ENCODE measurements around the gene KCTD16.

KCTD16 gene

DNA sequence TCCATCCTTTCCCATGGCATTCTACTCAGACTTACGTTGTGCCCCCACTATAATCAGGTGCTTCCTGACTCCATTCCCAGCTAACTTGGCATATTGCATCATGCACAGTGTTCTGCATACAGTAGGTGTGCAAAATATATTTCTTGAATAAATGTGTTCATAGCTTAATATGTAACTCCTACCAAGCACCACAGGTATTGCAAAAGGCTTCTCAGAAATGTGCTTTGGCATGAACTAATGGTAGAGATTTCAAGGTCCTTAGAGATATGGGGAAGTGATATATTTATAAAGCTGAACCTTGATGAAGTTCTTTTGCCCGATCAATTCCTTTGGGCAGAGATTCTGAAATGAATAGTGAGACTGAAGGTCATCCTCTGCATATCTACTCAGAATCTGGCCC lies 220.4 kb downstream of the KCTD16 start:
- no peak overlapping the region for H3K27ac ChIP-seq (ENCODE audit: poor library complexity, severe bottlenecking)
- H3K4me3 ChIP-seq (ENCODE audit: severe bottlenecking): no peak overlapping the region
- H3K4me1 ChIP-seq (ENCODE audit: insufficient read depth, poor library complexity, severe bottlenecking): no peaks in the 10 kb centered on the region
- no peaks in the 10 kb centered on the region for H3K9me3 ChIP-seq (ENCODE audit: severe bottlenecking)
- H3K27me3 ChIP-seq (ENCODE audit: insufficient read depth, poor library complexity, severe bottlenecking): peaks cover 3% of the 10 kb centered on the region
- H3K36me3 ChIP-seq (ENCODE audit: low read depth): no peaks in the 10 kb centered on the region
- TF ChIP-seq, protein P1, sequence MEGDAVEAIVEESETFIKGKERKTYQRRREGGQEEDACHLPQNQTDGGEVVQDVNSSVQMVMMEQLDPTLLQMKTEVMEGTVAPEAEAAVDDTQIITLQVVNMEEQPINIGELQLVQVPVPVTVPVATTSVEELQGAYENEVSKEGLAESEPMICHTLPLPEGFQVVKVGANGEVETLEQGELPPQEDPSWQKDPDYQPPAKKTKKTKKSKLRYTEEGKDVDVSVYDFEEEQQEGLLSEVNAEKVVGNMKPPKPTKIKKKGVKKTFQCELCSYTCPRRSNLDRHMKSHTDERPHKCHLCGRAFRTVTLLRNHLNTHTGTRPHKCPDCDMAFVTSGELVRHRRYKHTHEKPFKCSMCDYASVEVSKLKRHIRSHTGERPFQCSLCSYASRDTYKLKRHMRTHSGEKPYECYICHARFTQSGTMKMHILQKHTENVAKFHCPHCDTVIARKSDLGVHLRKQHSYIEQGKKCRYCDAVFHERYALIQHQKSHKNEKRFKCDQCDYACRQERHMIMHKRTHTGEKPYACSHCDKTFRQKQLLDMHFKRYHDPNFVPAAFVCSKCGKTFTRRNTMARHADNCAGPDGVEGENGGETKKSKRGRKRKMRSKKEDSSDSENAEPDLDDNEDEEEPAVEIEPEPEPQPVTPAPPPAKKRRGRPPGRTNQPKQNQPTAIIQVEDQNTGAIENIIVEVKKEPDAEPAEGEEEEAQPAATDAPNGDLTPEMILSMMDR (IDR thresholded peaks at IDR 0.05; ENCODE audit: poor library complexity, severe bottlenecking): no peak
- ATAC-seq (ENCODE audit: low read depth) (no peak), DNase-seq (ENCODE audit: low spot score) (no peak)

DNA sequence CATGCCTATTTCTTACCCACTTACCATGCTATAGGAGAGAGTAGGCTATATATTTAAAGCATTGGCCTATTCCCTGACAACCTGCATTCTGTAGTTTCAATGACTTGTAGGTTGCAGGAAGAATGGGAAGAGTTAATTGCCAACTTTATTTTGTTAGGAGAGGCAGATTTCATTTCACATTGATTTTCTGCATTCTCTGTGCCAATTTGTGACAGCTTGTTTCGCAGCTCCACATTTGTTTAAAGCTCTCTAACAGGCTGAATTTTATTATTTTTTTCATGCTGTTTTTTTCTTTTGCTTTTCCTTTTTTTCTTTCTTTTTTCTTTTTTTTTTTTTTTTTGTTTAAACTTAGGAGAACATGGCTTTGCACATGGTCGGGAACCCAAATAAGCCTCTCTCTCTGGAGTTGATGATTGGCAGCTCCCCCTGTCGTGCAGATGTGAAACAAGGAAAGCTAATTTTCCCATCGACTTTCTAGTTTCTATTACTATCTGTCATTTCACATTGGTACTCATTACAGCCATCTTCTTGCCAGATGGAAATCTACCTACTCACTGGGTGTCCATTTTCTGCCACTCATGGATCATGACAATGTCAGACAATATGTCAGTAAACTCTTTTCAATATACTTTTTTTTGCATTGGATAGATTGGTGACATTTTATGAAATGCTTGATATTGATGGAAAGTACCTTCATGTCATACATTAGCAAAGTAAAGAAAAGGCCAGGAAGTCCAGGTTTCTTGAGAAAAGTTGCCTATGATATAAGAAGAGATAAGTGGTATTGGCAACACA lies 223.2 kb downstream of the KCTD16 start:
- Histone ChIP-seq H3K4me1 (ENCODE audit: insufficient read depth, poor library complexity, severe bottlenecking) (no peaks in the 10 kb centered on the region), H3K27ac (ENCODE audit: poor library complexity, severe bottlenecking) (no peak overlapping the region), H3K27me3 (ENCODE audit: insufficient read depth, poor library complexity, severe bottlenecking) (peaks cover 9% of the 10 kb centered on the region), H3K4me3 (ENCODE audit: severe bottlenecking) (no peak overlapping the region), H3K36me3 (ENCODE audit: low read depth) (no peaks in the 10 kb centered on the region), H3K9me3 (ENCODE audit: severe bottlenecking) (no peaks in the 10 kb centered on the region)
- TF ChIP-seq, protein P1 (IDR thresholded peaks at IDR 0.05; ENCODE audit: poor library complexity, severe bottlenecking): peak; percentile 10
- ATAC-seq (ENCODE audit: low read depth): no peak
- DNase-seq (ENCODE audit: low spot score): no peak

DNA sequence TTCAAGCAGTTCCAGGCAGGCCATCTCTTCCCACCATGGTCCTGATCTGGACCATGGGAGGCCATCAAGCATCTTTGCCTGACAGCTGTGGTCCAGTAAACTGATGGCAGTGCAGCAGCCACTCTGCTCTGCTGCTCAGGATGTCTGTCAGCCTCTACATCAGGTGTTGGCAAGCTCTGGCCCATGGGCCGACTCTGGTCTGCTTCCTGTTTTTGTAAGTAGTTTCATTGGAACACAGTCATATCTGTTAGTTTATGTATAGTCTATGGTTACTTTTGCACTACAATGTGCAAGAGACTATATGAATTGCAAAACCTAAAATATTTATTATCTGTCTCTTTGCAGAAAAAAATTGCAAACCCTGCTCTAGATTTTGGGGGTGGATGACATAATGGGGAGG lies 225.0 kb downstream of the KCTD16 start:
- Histone ChIP-seq H3K27me3 (ENCODE audit: insufficient read depth, poor library complexity, severe bottlenecking) (peaks cover 9% of the 10 kb centered on the region), H3K27ac (ENCODE audit: poor library complexity, severe bottlenecking) (no peak overlapping the region), H3K36me3 (ENCODE audit: low read depth) (no peaks in the 10 kb centered on the region), H3K4me1 (ENCODE audit: insufficient read depth, poor library complexity, severe bottlenecking) (no peaks in the 10 kb centered on the region), H3K4me3 (ENCODE audit: severe bottlenecking) (no peak overlapping the region), H3K9me3 (ENCODE audit: severe bottlenecking) (no peaks in the 10 kb centered on the region)
- ATAC-seq (ENCODE audit: low read depth) (no peak), DNase-seq (ENCODE audit: low spot score) (no peak)
- TF ChIP-seq, protein P1 (IDR thresholded peaks at IDR 0.05; ENCODE audit: poor library complexity, severe bottlenecking): no peak

DNA sequence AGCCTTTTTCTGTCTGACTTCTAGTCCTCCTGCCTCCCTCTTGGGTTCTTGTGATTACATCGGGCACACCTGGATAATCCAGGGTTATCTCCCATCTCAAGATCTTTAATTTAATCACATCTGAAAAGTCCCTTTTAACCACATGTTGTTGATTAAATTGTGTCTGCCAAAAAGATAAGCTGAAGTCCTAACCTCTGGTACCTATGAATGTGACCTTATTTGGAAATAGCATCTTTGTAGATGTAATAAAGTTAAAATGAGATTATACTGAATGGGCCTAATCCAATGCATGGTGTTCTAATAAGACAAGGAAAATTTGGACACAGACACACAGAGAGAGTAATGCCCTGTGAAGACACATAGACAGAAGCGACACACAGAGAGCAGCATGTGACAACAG lies 232.4 kb downstream of the KCTD16 start:
- H3K36me3 ChIP-seq (ENCODE audit: low read depth): no peaks in the 10 kb centered on the region
- ATAC-seq (ENCODE audit: low read depth) (no peak), DNase-seq (ENCODE audit: low spot score) (no peak)
- TF ChIP-seq, protein P1 (IDR thresholded peaks at IDR 0.05; ENCODE audit: poor library complexity, severe bottlenecking): no peak
- peaks cover 23% of the 10 kb centered on the region for H3K27me3 ChIP-seq (ENCODE audit: insufficient read depth, poor library complexity, severe bottlenecking)
- H3K9me3 ChIP-seq (ENCODE audit: severe bottlenecking): no peaks in the 10 kb centered on the region
- H3K27ac ChIP-seq (ENCODE audit: poor library complexity, severe bottlenecking): no peak overlapping the region
- no peak overlapping the region for H3K4me3 ChIP-seq (ENCODE audit: severe bottlenecking)
- H3K4me1 ChIP-seq (ENCODE audit: insufficient read depth, poor library complexity, severe bottlenecking): no peaks in the 10 kb centered on the region

DNA sequence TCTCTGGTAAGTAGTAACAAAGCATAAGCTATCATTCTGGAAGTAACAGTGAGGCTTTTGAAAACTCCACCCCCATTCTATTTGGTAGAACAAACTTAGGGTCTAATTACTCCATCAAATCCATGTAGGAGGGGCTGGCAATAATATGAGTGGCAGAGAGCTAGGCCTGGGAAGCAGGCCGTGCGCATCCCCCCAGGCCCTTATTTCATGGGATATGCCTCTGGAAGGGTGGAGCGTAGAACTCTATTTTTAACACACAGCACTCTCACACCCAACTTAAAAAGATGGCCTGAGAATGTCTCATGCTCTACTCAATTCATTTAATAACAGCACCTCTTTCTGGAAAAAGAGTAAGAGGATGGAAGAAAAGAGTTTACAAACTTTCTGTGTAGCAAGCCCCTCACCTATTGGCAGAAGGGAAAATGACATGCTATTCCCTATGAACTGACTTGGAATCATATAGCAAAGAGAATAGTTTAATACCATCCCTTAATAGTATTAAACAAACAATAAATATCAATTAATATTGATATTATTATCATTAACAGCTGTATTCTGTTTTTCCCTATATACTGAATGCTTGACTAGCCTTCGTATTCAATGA lies 233.2 kb downstream of the KCTD16 start:
- no peak overlapping the region for H3K4me3 ChIP-seq (ENCODE audit: severe bottlenecking)

More for the DNA sequence above, 233.2 kb downstream of the KCTD16 start:
- DNase-seq (ENCODE audit: low spot score) (no peak), ATAC-seq (ENCODE audit: low read depth) (no peak)
- Histone ChIP-seq H3K9me3 (ENCODE audit: severe bottlenecking) (no peaks in the 10 kb centered on the region), H3K27me3 (ENCODE audit: insufficient read depth, poor library complexity, severe bottlenecking) (peaks cover 18% of the 10 kb centered on the region), H3K36me3 (ENCODE audit: low read depth) (no peaks in the 10 kb centered on the region), H3K27ac (ENCODE audit: poor library complexity, severe bottlenecking) (no peak overlapping the region), H3K4me1 (ENCODE audit: insufficient read depth, poor library complexity, severe bottlenecking) (no peaks in the 10 kb centered on the region)
- TF ChIP-seq, protein P1 (IDR thresholded peaks at IDR 0.05; ENCODE audit: poor library complexity, severe bottlenecking): no peak

Data from RWPE2 (cell line).